CD4-positive, alpha-beta T cell (primary cell): ENCODE data around the gene ATP13A2. TPM values are rescaled to one million over a fixed set of nuclear protein-coding genes. Genes with fewer than 3 reads are reported as not detected.

Experiments used
- ATAC-seq: fragments of 200-7000 bp; cut with Tn5 transposase; one replicate; pipeline ENCODE4 v1.10.0; 2022; ENCODE audit warnings: mild to moderate bottlenecking; ENCODE audit not compliant: poor library complexity
- CTCF ChIA-PET: fragments of 350-600 bp; sonication (Branson Sonifier 250); formaldehyde crosslinking; loops from one replicate; lab custom pipeline; 2021; ENCODE audit warnings: antibody characterized with exemption, inconsistent platforms; lab: Charles Lee
- POLR2A ChIA-PET: fragments of 350-600 bp; sonication (Branson Sonifier 250); formaldehyde crosslinking; loops from one replicate; lab custom pipeline; 2021; ENCODE audit warnings: antibody characterized with exemption, inconsistent platforms; lab: Charles Lee
- DNase-seq, 14 experiments: peaks; one replicate each; pipeline ENCODE4 v3.0.0-alpha.2; 2013 to 2020; ENCODE audit warnings: mixed read lengths in 2 of 14
- H3K27ac ChIP-seq, 2 donors: one replicate each; pipeline versions ENCODE4 v1.5.1 to v1.7.0; 2013; ENCODE audit warnings: low read length in 2 of 2, low read depth in 1 of 2, mild to moderate bottlenecking in 1 of 2
- H3K27me3 ChIP-seq, 2 experiments: 1 replicate in 1 of 2; 2 replicates in 1 of 2; pipeline versions ENCODE4 v1.6.1 to v1.7.0; 2013; ENCODE audit warnings: low read length in 2 of 2, control low read depth in 1 of 2, mild to moderate bottlenecking in 1 of 2, moderate library complexity in 1 of 2; ENCODE audit not compliant: insufficient read depth in 2 of 2, control insufficient read depth in 1 of 2
- H3K36me3 ChIP-seq: one replicate; pipeline ENCODE4 v1.6.1; 2013; ENCODE audit warnings: low read length, control low read depth; ENCODE audit not compliant: insufficient read depth
- H3K4me1 ChIP-seq: one replicate; pipeline ENCODE4 v1.6.1; 2013; ENCODE audit warnings: low read length, control low read depth; ENCODE audit not compliant: insufficient read depth
- H3K4me3 ChIP-seq: one replicate; pipeline ENCODE4 v1.5.1; 2013; ENCODE audit warnings: mild to moderate bottlenecking, low read length, moderate library complexity
- H3K9me3 ChIP-seq, 2 experiments: 1 replicate in 1 of 2; 2 replicates in 1 of 2; pipeline versions ENCODE4 v1.6.1 to v1.7.0; 2013; ENCODE audit warnings: low read length in 2 of 2, mild to moderate bottlenecking in 2 of 2, control low read depth in 1 of 2, moderate library complexity in 1 of 2; ENCODE audit not compliant: control insufficient read depth in 1 of 2, insufficient read depth in 1 of 2
- H3K27ac Mint-ChIP-seq: one replicate; pipeline ENCODE4 v1.8.0; 2020; ENCODE audit warnings: mixed read lengths
- H3K27me3 Mint-ChIP-seq: one replicate; pipeline ENCODE4 v1.8.0; 2021; ENCODE audit warnings: mixed read lengths
- H3K36me3 Mint-ChIP-seq: one replicate; pipeline ENCODE4 v1.8.0; 2021; ENCODE audit warnings: low read depth, mixed read lengths
- H3K4me1 Mint-ChIP-seq: one replicate; pipeline ENCODE4 v1.8.0; 2021; ENCODE audit warnings: low read depth, mixed read lengths
- H3K4me3 Mint-ChIP-seq: one replicate; pipeline ENCODE4 v1.8.0; 2020; ENCODE audit warnings: mild to moderate bottlenecking, mixed read lengths
- H3K9me3 Mint-ChIP-seq: one replicate; pipeline ENCODE4 v1.8.0; 2020; ENCODE audit warnings: mixed read lengths
- intact Hi-C, 2 experiments: fragments of 100-400 bp; cut with DNase I in 1 of 2; cut with micrococcal nuclease in 1 of 2; formaldehyde crosslinking; loops; one replicate each; pipeline versions ENCODE4 v1.15.1 to v1.9.0; 2023 to 2025; cut with DNase I, micrococcal nuclease
- total RNA-seq, 174 experiments: library from RNA in 2 of 174; stranded (reverse) in 2 of 174; gene quantifications; one replicate each; pipeline ENCODE4 v1.2.3 and lab custom pipeline; 2021 to 2026
- TF ChIP-seq, protein P1 (sequence below): fragments of 200-600 bp; IDR thresholded peaks from one replicate; pipeline ENCODE4 v1.8.0; 2022; ENCODE audit warnings: antibody characterized with exemption, mild to moderate bottlenecking

The ATP13A2 gene
- total RNA-seq, 2 experiments from 2014 or later: 27.0 to 30.6 TPM

DNA sequence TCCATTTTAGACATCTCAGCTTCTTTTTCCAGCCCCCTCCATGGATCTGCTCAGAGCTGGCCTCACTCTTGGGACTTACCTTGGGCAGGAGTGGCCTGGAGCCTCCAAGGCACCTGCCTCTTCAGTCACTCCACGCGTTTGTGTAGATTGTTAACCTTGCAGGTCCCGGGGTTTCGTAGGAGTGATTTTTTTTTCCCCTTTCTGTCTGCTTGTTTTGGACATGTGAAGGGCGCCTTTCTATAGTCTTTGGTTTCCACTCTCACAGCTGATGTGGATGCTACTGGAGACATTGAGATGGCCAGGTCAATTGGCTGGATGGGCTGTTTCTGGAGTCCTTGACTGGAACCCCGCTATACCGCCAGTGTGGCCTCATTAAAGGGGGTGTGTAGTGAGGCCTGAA is 44.1 kb upstream of the ATP13A2 start:
- DNase-seq (no peak), ATAC-seq (no peak)
- Mint-ChIP-seq H3K9me3 (no peaks in the 10 kb centered on the region), H3K4me1 (peaks cover 33% of the 10 kb centered on the region), H3K36me3 (peaks cover 16% of the 10 kb centered on the region), H3K27ac (no peak overlapping the region), H3K4me3 (peak overlapping the region; percentile 69), H3K27me3 (no peaks in the 10 kb centered on the region)
- intact Hi-C loops: loop anchor here in 1 of 2 experiments (10.0 kb wide), 3 partner anchors 851 to 1641 kb away; partner anchors contain the start of gene ZBTB17
- no peaks in the 10 kb centered on the region for H3K9me3 ChIP-seq
- H3K4me1 ChIP-seq: peaks cover 19% of the 10 kb centered on the region
- H3K4me3 ChIP-seq: no peak overlapping the region
- TF ChIP-seq, protein P1, sequence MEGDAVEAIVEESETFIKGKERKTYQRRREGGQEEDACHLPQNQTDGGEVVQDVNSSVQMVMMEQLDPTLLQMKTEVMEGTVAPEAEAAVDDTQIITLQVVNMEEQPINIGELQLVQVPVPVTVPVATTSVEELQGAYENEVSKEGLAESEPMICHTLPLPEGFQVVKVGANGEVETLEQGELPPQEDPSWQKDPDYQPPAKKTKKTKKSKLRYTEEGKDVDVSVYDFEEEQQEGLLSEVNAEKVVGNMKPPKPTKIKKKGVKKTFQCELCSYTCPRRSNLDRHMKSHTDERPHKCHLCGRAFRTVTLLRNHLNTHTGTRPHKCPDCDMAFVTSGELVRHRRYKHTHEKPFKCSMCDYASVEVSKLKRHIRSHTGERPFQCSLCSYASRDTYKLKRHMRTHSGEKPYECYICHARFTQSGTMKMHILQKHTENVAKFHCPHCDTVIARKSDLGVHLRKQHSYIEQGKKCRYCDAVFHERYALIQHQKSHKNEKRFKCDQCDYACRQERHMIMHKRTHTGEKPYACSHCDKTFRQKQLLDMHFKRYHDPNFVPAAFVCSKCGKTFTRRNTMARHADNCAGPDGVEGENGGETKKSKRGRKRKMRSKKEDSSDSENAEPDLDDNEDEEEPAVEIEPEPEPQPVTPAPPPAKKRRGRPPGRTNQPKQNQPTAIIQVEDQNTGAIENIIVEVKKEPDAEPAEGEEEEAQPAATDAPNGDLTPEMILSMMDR: no peak
- POLR2A ChIA-PET: no interaction called here
- CTCF ChIA-PET: no interaction called here
- H3K36me3 ChIP-seq: no peaks in the 10 kb centered on the region
- no peak overlapping the region for H3K27ac ChIP-seq
- H3K27me3 ChIP-seq: no peaks in the 10 kb centered on the region

DNA sequence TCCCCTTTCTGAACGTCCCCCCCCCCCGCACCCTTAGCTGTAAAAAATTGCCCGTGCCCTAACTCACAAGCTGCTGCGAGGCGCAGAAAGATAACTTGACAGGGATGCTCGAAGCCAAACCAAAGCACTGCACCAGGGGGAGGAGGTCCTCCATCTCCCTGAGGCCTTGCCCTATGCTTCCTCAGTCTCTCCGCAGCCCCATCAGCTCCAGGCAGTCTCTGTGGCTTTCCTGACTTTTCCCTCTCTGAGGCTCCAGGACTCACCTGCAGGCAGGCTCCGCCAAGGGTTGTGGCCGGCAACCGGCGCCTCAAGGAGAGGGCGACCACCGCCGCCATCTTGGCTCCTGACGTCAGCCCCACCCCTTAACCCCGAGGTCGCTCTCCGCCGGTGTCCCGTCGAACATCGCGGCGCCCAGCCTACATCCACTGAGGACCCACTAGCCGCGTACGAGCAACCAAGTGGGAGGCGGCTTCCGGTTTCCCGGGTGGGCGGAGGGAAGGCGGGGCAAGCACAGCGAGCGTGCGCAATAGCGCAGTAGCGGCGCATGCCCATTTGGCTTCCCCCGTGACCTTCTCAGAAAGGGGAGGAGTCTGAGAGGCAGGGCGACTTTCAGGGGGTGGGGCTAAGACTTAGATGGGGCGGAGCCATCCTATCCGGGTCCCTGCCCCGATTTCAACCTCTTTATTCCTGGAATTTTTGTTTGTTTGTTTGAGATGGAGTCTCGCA is 42.1 kb upstream of the ATP13A2 start, which contains the start of gene SDHB:
TSS of gene SDHB (minus strand) at position 348 of the 726 bp plus-strand sequence. CDS start at position 335, 13 bp downstream.
- intact Hi-C loops: loop anchor here (1.0 to 10.0 kb wide), 7 partner anchors 42 to 1639 kb away; partner anchors contain the start of genes RCC2 (in 2 of the 2), ATP13A2 (in 1 of the 2) and ZBTB17 (in 1 of the 2)
- ChIA-PET POLR2A (no interaction called here), CTCF (no interaction called here)
- H3K4me1 ChIP-seq: peaks cover 19% of the 10 kb centered on the region
- ATAC-seq (peak; percentile 98), DNase-seq (peak; percentile 97 to 100 (median 99))
- TF ChIP-seq, protein P1: no peak
- peak within 1 kb of the TSS; percentile 66 to 85 for H3K27ac ChIP-seq
- H3K9me3 ChIP-seq: no peaks in the 10 kb centered on the region
- H3K4me3 ChIP-seq: peak within 1 kb of the TSS; percentile 93
- no peaks in the 10 kb centered on the region for H3K27me3 Mint-ChIP-seq
- peak within 1 kb of the TSS; percentile 100 for H3K4me3 Mint-ChIP-seq
- peak within 1 kb of the TSS; percentile 97 for H3K27ac Mint-ChIP-seq
- H3K27me3 ChIP-seq: no peaks in the 10 kb centered on the region
- peaks cover 36% of the 10 kb centered on the region for H3K4me1 Mint-ChIP-seq
- H3K36me3 ChIP-seq: peaks cover 13% of the 10 kb centered on the region
- no peaks in the 10 kb centered on the region for H3K9me3 Mint-ChIP-seq
- H3K36me3 Mint-ChIP-seq: peaks cover 23% of the 10 kb centered on the region

DNA sequence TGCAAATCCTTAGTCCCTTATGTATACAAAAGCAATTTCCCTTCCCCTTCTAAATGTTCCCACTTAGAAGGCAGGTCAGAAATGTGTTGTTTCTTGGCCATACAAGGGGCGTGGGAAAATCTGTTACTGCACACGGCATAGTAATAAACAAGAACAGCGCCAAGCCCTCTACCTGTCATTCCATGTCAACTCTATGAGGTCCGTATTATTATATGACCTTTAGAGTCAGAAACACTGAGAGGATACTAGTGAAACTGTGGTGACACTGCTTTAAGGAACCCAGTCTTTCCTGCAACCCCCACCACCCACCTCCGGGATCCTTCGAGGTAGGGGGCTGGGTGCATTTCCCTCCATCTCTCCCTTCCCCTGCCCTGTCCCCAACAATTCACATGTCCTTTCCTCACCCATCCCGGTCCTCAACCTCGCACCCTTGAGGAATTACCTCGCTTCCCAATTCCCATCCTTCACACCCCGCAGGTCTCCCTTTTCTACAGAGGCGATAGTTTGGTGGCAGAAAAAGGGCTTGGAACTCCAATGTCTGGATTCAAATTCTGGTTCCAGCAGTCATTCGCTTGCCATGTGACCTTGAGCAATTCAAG is 41.5 kb upstream of the ATP13A2 start:
- ATAC-seq (no peak), DNase-seq (no peak)
- no peaks in the 10 kb centered on the region for H3K27me3 Mint-ChIP-seq
- intact Hi-C loops: loop anchor here (1.0 to 10.0 kb wide), 7 partner anchors 41 to 1638 kb away; partner anchors contain the start of genes RCC2 (in 2 of the 2), ATP13A2 (in 1 of the 2) and ZBTB17 (in 1 of the 2)
- Histone ChIP-seq H3K4me3 (peak overlapping the region; percentile 93), H3K27me3 (no peaks in the 10 kb centered on the region), H3K36me3 (peaks cover 13% of the 10 kb centered on the region), H3K9me3 (no peaks in the 10 kb centered on the region), H3K27ac (peak overlapping the region; percentile 66 to 85), H3K4me1 (peaks cover 19% of the 10 kb centered on the region)
- TF ChIP-seq, protein P1: no peak
- peak overlapping the region; percentile 100 for H3K4me3 Mint-ChIP-seq
- peaks cover 37% of the 10 kb centered on the region for H3K4me1 Mint-ChIP-seq
- H3K9me3 Mint-ChIP-seq: no peaks in the 10 kb centered on the region
- H3K36me3 Mint-ChIP-seq: peaks cover 26% of the 10 kb centered on the region
- CTCF ChIA-PET: no interaction called here
- POLR2A ChIA-PET: no interaction called here
- peak overlapping the region; percentile 97 for H3K27ac Mint-ChIP-seq
